H1 (cell line): Measurements from ENCODE around the gene NEU3.

Experiments
- CEBPB ChIP-seq: IDR thresholded peaks from 2 replicates; pipeline ENCODE4 v1.6.1; 2012; ENCODE audit warnings: low read depth, low read length
- CHD7 ChIP-seq: fragments of 300-600 bp; sonication (generic); IDR thresholded peaks from 2 replicates; pipeline ENCODE4 v1.7.1; 2012; ENCODE audit warnings: low read length, moderate library complexity, mild to moderate bottlenecking, inconsistent platforms; ENCODE audit not compliant: insufficient replicate concordance
- CREB1 ChIP-seq: IDR thresholded peaks from 2 replicates; pipeline ENCODE4 v1.6.1; 2012; ENCODE audit warnings: inconsistent platforms
- CTCF ChIP-seq, 3 experiments: IDR thresholded peaks; 1 replicate in 2 of 3; 2 replicates in 1 of 3; pipeline versions ENCODE4 v1.5.1 to v1.6.1; 2011; ENCODE audit warnings: low read length in 3 of 3, mild to moderate bottlenecking in 3 of 3, inconsistent platforms in 2 of 3, low read depth in 1 of 3, moderate library complexity in 1 of 3; ENCODE audit not compliant: insufficient read depth in 1 of 3; ENCODE audit errors: control extremely low read depth in 1 of 3
- HDAC2 ChIP-seq, 2 experiments: fragments of 300-600 bp in 1 of 2; sonication (generic) in 1 of 2; IDR thresholded peaks; 2 replicates each; pipeline ENCODE4 v1.6.1; 2011 to 2012; ENCODE audit warnings: low read depth in 2 of 2, low read length in 2 of 2, mild to moderate bottlenecking in 2 of 2, moderate library complexity in 2 of 2, borderline replicate concordance in 1 of 2, inconsistent platforms in 1 of 2
- MAFK ChIP-seq: IDR thresholded peaks from 2 replicates; pipeline ENCODE4 v1.6.1; 2012; ENCODE audit warnings: low read depth, mild to moderate bottlenecking, improper control_type of control experiment, low read length
- MAX ChIP-seq: IDR thresholded peaks from 2 replicates; pipeline ENCODE4 v1.6.1; 2012; ENCODE audit warnings: inconsistent platforms
- PHF8 ChIP-seq: fragments of 200-600 bp; sonication (generic); conservative IDR thresholded peaks from 2 replicates; pipeline ENCODE4 v1.7.1; 2012; ENCODE audit warnings: low read depth, mild to moderate bottlenecking, inconsistent platforms, low read length, moderate library complexity
- POLR2AphosphoS5 ChIP-seq: IDR thresholded peaks from 2 replicates; pipeline ENCODE4 v1.6.1; 2011; ENCODE audit warnings: low read depth, low read length
- RXRA ChIP-seq: IDR thresholded peaks from 2 replicates; pipeline ENCODE4 v1.6.1; 2011; ENCODE audit warnings: low read depth, mild to moderate bottlenecking, low read length, moderate library complexity; ENCODE audit not compliant: insufficient read depth
- ZNF274 ChIP-seq: IDR thresholded peaks from 2 replicates; pipeline ENCODE4 v1.7.0; 2012; ENCODE audit warnings: low read length, borderline replicate concordance; ENCODE audit errors: extremely low read depth

- no peak for TF ChIP-seq POLR2AphosphoS5
- no peak for TF ChIP-seq CTCF (IDR thresholded peaks at IDR 0.05; ENCODE audit: control extremely low read depth in 1 of 3, insufficient read depth in 1 of 3, low read depth in 1 of 3, low read length in 3 of 3)
- no peak for TF ChIP-seq ZNF274
- TF ChIP-seq MAFK: no peak
- no peak for TF ChIP-seq CHD7
- TF ChIP-seq HDAC2 (IDR thresholded peaks at IDR 0.05; ENCODE audit: borderline replicate concordance in 1 of 2, low read depth in 2 of 2, low read length in 2 of 2): no peak
- no peak for TF ChIP-seq CREB1
- no peak for TF ChIP-seq RXRA
- TF ChIP-seq PHF8: no peak
- TF ChIP-seq CEBPB: no peak
- TF ChIP-seq MAX: no peak
These were observed 40.2 kb upstream of the NEU3 start for GRCh38 chr11:74948546-74948897.
